Vagina (tissue), 2 donors: ENCODE results near the gene FOXD1.

Source experiments
- POLR2A ChIP-seq, 2 donors: fragments of 450-650 bp; IDR thresholded peaks; one replicate each; pipeline ENCODE4 v1.6.1; 2017; ENCODE audit warnings: antibody characterized with exemption in 2 of 2, mild to moderate bottlenecking in 2 of 2, moderate library complexity in 2 of 2
- POLR2AphosphoS5 ChIP-seq, 2 donors: sonication (generic); formaldehyde crosslinking; IDR thresholded peaks; one replicate each; pipeline ENCODE4 v1.9.0; 2017; ENCODE audit warnings: antibody characterized with exemption in 2 of 2, mild to moderate bottlenecking in 2 of 2, low read depth in 1 of 2; ENCODE audit not compliant: insufficient read depth in 1 of 2
- TF ChIP-seq, protein P1 (sequence below), 3 experiments: fragments of 450-650 bp in 2 of 3; fragments of 200-600 bp in 1 of 3; sonication (generic) in 1 of 3; IDR thresholded peaks; one replicate each; pipeline ENCODE4 v1.5.1; 2017 to 2019; ENCODE audit warnings: antibody characterized with exemption in 3 of 3, mild to moderate bottlenecking in 2 of 3, moderate library complexity in 2 of 3

DNA sequence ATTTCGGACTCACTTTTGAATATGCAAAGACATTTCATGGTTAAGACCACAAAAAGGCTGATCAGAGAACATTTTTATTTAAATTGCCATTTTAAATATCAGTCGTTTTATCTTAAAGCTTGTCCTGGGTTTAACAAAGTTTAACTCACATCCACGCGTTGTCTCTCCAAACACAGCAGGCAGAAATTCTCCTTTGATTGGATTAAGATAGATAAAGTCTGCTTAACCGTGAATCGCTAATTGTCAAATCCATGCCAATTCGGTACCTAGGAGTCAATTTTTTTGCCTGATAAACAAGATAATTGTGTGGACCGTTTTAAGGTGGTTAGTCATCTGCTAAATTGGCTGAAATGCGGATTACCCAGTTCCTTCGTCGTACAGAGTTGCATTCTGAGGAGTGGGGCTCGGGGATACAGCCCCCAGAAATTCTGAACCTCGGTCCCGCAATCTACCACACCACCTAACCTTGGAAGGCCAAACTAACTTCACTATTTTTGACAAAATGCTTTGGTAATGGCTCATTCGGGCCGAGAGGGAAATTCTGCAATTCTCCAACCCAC, 49.0 kb upstream of the FOXD1 start:
- TF ChIP-seq POLR2A (IDR thresholded peaks at IDR 0.05) (no peak), POLR2AphosphoS5 (IDR thresholded peaks at IDR 0.05; ENCODE audit: insufficient read depth in 1 of 2, low read depth in 1 of 2) (no peak)
- TF ChIP-seq, protein P1, sequence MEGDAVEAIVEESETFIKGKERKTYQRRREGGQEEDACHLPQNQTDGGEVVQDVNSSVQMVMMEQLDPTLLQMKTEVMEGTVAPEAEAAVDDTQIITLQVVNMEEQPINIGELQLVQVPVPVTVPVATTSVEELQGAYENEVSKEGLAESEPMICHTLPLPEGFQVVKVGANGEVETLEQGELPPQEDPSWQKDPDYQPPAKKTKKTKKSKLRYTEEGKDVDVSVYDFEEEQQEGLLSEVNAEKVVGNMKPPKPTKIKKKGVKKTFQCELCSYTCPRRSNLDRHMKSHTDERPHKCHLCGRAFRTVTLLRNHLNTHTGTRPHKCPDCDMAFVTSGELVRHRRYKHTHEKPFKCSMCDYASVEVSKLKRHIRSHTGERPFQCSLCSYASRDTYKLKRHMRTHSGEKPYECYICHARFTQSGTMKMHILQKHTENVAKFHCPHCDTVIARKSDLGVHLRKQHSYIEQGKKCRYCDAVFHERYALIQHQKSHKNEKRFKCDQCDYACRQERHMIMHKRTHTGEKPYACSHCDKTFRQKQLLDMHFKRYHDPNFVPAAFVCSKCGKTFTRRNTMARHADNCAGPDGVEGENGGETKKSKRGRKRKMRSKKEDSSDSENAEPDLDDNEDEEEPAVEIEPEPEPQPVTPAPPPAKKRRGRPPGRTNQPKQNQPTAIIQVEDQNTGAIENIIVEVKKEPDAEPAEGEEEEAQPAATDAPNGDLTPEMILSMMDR (IDR thresholded peaks at IDR 0.05) = no peak
